Epithelial cell of proximal tubule (primary cell): Measurements from ENCODE around the gene PIK3R1. TPM values are rescaled to one million over a fixed set of nuclear protein-coding genes. Genes with fewer than 3 reads are reported as not detected.

Source experiments
- DNase-seq: peaks from one replicate; pipeline ENCODE4 v3.0.0-alpha.2; 2011; ENCODE audit warnings: low read depth
- H3K4me3 ChIP-seq: 2 replicates; pipeline ENCODE4 v1.5.1; 2011; ENCODE audit warnings: low read depth, mild to moderate bottlenecking, low read length
- total RNA-seq: library from RNA; depleted of rRNA; stranded (reverse); fragments of >200 nt; gene quantifications from 2 replicates; pipeline ENCODE4 v1.2.3, GENCODE V29; 2015
- TF ChIP-seq, protein P1 (sequence below): conservative IDR thresholded peaks from 2 replicates; pipeline ENCODE4 v1.5.1; 2012; ENCODE audit warnings: low read depth, mild to moderate bottlenecking, low read length

Gene PIK3R1
- total RNA-seq, 1 donor from 2014 or later = 5.9 TPM

DNA sequence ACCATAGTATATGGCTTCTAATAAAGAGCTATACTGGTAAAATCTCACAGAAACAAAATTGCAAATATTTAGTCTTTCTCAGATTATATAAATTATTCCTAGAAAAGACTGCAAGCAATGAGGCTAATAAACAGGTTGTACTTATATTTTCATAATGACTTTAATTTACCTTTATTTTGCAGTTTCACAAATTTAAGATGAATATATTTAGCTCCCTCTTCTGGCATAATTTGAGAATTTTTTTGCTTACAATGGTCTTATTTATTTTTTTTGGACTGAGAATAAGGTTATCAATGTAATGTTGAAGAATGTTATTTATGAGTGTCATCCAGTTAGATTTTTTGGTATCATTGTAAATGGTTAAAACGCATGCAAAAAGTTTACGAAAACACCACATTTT is 56.7 kb downstream of the PIK3R1 start:
- no peak for DNase-seq
- TF ChIP-seq, protein P1, sequence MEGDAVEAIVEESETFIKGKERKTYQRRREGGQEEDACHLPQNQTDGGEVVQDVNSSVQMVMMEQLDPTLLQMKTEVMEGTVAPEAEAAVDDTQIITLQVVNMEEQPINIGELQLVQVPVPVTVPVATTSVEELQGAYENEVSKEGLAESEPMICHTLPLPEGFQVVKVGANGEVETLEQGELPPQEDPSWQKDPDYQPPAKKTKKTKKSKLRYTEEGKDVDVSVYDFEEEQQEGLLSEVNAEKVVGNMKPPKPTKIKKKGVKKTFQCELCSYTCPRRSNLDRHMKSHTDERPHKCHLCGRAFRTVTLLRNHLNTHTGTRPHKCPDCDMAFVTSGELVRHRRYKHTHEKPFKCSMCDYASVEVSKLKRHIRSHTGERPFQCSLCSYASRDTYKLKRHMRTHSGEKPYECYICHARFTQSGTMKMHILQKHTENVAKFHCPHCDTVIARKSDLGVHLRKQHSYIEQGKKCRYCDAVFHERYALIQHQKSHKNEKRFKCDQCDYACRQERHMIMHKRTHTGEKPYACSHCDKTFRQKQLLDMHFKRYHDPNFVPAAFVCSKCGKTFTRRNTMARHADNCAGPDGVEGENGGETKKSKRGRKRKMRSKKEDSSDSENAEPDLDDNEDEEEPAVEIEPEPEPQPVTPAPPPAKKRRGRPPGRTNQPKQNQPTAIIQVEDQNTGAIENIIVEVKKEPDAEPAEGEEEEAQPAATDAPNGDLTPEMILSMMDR = no peak
- no peak overlapping the region for H3K4me3 ChIP-seq

DNA sequence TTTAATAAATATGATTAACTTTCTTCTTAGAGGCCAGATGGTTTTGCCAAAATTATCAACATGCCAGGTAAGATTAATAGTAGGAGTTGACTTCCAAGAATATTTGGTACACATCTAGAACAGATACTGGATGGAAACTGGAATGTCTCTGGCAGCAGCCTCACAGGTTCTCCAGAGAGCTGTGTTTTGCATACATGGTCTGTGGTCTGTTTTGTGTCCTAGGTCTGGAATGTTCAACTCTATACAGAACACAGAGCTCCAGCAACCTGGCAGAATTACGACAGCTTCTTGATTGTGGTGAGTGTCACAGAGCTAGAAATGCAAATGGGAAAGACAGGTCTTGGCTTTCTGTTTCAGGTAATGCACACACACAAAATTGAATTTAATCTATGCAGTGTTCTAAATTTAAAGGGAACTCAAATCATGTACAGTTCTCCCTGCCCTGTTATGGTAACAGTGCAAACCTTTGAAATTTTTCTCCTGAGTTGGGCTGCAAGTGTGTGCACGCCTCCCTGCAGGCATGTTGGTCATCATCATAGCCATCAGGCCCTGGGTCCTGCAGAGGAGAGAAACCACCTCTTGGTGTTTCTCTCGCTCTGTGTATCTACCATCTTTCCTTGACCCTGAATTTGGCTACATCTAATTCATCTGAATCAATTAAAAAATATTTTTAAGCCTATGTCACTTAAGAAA is 58.3 kb downstream of the PIK3R1 start:
- no peak overlapping the region for H3K4me3 ChIP-seq
- DNase-seq = no peak
- TF ChIP-seq, protein P1 = no peak

DNA sequence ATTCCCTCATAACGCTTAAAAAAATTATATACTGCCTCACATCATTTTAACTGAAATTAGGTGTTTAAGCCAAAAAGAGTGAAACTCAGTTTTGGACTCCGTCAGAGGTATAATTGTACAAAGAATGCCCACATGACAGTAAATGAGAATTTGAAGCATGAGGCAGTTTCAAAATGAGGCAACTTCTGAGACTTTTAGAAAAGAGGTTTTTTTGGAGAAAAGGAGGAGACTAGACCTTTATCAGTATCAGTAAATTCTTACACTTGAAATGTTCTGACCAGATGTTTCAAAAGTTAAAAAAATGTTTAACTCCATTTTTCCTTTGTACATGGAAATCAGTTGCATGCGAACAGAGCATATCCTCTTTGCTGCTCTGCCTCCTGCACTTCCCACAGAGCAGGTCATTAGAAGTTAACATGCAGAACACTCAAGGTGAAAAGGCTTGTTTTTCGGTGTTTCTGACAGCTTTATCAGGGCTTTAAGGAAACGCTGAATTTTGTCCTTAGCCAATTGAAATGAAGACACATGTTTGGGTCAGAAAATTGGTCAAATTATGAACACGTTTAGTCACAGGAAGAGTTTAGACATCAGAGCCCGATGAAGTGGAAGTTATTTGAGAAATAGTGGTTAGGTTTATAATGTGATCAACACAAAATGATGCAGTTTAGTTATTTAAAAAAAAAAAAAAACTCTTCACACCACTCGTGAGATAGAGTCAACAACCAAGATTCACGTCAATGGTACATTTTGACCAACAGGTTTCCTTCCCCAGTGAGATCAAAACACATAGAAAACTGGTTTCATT is 59.5 kb downstream of the PIK3R1 start:
- TF ChIP-seq, protein P1 = no peak
- DNase-seq = no peak
- H3K4me3 ChIP-seq = no peak overlapping the region

DNA sequence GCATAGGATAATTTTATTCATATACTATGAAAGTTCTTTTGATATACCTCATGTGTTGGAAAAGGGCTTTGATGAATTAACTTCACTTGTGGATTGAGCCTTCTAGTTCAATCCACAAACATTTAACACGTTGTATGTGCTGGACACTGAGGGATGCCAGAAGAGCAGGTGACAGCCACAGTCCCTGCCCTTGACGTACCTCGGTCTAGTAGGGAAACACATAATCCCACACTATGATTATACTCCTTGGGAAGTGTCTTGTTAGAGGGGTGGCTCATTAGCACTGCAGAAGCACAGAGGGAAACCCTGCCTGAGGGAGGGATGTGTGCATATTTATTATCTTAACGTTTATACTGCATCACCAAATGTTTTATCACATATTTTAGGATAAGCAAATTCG is 61.2 kb downstream of the PIK3R1 start:
- TF ChIP-seq, protein P1 = no peak
- no peak overlapping the region for H3K4me3 ChIP-seq
- no peak for DNase-seq

DNA sequence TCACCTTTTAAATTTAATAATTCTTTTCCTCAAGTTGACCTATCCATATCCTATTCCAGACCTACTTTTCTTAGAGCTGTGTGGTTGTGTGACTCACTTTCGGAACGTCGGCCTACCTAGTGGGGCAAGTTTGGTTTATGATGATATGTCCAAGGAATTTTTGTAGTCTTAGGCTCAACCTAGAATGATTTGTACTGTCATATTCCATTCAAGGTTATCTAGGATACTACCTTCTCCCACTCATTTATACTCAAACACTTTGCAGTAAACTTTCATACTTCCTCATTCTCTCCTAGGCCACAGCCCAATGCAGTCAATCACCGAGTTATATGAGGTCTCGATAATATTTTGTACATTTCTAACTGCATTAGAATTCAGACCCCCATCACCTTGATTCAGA is 61.9 kb downstream of the PIK3R1 start:
- TF ChIP-seq, protein P1 = no peak
- DNase-seq = no peak
- H3K4me3 ChIP-seq = no peak overlapping the region

DNA sequence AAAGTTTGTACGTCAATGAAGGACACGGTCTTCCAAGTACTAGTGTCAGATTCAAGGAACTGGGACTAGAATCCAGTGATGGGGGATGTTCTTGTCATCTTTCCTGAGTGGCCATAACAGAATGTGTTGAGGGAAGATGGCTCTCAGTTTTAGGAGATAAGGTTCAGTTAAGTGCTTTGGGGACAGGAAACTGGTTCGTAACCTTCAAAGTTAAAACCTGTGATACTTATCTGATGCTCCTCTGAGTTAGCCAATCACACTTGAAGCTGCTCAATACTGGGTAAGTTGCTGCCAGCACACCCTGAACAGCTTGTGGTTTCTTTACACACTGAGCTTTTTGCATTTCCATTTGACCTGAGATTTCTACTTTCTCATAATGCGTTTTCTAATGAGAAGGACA is 64.4 kb downstream of the PIK3R1 start:
- TF ChIP-seq, protein P1 = no peak
- DNase-seq = no peak
- H3K4me3 ChIP-seq = no peak overlapping the region
